NCI-H69 (cell line): Measurements from ENCODE around the gene SNTG2.
"Not testable (repeated sequence)": the region's sequence is repeated elsewhere in the genome, so short reads cannot be mapped to it uniquely, and the experiment has no call there.

ENCODE experiments used
- DNase-seq: peaks from one replicate; lab custom pipeline; 2025; lab: John Stamatoyannopoulos, UW

Gene SNTG2

GRCh38 chr2:1053786-1054185 lies 103.1 kb downstream of the SNTG2 start:
- no peak for DNase-seq

DNA sequence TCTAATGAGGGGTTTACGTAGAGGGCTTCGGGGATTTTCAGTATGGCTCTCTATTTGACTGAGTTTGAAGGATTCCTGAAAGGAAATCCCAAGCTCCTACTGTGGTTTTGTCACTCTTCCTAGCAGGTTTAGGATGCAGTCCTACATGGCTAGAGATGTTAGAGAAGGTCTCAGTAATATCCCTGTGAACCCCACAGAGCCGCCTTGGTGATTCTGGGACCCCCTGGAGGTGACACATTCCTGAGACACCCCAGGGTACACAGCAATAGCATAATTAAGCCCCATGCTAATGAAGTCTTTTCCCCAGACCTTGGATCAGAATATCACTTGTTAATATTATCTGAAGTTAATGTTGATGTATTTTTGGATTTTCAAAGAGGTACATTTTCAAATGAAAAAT lies 103.8 kb downstream of the SNTG2 start:
- no peak for DNase-seq

DNA sequence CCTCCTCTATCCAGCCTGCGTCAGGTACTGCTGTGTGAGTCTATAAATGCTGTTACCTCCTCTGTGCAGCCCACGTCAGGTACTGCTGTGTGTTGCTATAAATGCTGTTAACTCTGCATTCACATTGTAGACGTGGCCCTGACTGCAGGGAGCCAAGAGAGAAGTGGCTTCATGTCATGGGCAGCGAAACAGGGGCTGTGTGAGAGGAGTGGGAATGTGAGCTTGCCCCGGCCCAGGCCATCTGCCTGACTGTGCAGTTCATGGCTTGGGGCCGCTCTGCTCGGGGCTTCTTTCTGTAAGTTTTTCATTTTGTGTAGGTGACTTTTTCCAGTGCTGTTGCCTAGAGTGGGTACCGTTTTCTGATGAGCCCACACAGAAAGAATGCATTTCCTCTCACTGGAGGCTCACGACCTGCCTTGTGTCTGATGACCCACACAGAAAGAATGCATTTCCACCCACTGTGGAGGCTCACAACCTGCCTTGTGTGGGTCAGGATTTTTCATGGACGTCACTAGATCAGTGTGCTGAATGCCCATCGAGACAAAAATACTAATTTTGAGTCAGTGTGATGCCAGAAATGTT lies 104.5 kb downstream of the SNTG2 start:
- no peak for DNase-seq

GRCh38 chr2:1060372-1060771 lies 109.7 kb downstream of the SNTG2 start:
- DNase-seq, result no peak

GRCh38 chr2:1060987-1061386 lies 110.3 kb downstream of the SNTG2 start:
- no peak for DNase-seq

DNA sequence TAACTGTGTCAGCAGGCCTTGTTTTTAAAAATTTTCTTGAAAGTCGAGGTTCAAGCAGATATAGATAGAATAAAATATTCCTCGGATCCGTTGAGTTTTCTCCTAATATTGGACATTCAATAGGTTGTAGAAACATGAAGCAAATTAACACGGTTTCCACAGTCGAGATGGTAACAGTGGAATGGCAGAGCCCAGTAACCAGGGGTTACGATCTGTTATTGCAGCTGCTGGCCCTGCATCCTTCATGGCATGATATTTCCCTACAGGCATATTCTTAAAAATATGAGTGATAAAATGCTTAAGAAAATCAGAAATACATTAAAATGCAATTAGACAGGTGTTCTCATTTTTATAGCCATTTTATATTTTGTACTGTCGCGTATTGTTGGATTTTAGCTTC lies 117.6 kb downstream of the SNTG2 start:
- DNase-seq, result no peak

DNA sequence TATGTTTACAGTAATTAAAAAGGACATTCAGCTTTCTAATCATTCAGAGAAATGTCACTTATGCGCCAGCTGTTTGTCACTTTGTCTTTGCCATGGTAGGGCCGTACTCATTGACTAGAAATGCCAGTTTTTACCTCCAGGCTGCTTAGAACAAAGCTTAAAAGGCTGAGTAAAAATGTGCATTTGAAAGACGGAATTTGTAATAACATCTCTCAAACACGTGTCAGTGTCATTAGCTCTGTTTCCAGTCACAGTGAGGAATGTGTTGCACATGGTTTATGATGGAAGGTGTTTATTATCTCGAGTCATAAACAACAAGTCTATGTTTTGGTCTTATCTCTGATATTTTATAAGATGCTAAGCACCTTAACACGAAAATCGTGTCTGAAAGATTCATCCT lies 118.2 kb downstream of the SNTG2 start:
- DNase-seq, result no peak

DNA sequence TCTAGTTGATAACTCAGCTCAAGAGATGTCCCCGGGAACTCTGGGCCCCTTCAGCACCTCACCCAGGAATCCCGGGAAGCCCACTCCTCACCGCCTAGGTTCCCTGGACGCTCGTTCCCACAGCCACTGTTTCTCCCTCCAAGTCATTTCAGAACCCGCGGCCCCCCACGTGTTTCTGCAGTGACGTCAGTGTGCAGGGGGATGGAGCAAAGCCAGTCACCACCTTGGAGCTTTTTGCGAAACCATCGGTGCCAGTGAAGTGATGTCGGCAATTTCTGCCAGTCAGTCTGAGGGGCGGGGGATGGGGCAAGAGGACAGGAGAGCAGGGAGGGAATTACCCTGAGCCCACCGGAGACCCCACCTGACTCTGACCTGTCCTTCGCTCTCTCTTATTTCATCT lies 119.2 kb downstream of the SNTG2 start:
- DNase-seq, result no peak

- DNase-seq, result no peak
Observed at GRCh38 chr2:1070601-1071000, 120.0 kb downstream of the SNTG2 start.

DNA sequence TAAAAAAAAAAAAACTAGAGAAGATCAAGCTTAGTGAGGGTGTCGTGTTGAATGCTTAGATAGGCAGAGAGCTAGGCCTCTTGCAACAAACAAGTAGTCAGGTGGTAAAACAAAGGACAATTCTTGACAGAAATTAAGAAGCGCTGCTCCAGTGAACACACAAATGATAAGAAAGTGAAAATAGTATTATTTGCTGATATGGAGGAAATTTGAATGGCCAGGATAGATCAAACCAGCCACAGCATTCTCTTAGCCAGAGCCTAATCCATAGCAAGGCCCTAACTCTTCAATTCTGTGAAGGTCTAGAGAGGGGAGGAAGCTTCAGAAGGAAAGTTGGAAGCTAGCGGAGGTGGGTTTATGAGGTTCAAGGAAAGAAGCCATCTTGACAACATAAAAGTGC lies 121.0 kb downstream of the SNTG2 start:
- no peak for DNase-seq

DNA sequence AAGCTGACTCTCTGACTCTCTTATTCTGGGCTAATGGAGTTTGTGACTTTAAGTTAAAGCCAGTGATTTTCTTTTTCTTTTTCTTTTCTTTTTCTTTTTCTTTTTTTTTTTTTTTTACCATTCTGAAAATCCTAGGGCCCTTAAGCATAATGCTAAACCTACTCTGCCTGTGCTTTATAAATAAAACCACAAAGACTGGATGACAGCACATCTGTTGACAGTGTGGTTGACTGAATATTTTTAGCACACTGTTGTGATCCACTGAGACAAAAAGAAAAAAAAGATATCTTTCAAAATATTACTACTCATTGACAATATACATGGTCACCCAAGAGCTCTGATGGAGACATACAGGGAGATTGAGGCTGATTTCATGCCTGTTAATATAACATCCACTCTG lies 121.6 kb downstream of the SNTG2 start:
- DNase-seq, result no peak

DNA sequence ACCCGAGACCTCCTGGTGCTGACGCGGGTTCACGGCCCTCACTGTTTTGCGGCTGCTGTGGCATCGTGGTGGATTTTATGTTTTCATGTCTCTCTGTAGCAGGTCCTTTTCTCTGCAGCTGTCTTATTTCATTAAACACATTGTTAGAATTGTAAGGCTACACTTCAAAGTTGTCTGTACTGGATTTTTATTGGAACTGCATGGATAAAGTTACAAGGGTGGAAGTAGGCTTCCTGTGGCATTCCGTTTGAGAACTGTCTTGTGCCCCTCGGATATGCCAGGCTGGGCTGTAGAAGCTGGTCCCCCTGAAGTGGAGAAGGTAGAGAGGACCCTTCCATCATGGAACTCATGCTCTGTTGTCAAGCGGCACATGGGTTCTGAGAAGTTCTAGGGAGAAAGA lies 127.3 kb downstream of the SNTG2 start:
- DNase-seq, result no peak

- DNase-seq, result no peak
Observed at GRCh38 chr2:1078326-1078725, 127.7 kb downstream of the SNTG2 start.

DNA sequence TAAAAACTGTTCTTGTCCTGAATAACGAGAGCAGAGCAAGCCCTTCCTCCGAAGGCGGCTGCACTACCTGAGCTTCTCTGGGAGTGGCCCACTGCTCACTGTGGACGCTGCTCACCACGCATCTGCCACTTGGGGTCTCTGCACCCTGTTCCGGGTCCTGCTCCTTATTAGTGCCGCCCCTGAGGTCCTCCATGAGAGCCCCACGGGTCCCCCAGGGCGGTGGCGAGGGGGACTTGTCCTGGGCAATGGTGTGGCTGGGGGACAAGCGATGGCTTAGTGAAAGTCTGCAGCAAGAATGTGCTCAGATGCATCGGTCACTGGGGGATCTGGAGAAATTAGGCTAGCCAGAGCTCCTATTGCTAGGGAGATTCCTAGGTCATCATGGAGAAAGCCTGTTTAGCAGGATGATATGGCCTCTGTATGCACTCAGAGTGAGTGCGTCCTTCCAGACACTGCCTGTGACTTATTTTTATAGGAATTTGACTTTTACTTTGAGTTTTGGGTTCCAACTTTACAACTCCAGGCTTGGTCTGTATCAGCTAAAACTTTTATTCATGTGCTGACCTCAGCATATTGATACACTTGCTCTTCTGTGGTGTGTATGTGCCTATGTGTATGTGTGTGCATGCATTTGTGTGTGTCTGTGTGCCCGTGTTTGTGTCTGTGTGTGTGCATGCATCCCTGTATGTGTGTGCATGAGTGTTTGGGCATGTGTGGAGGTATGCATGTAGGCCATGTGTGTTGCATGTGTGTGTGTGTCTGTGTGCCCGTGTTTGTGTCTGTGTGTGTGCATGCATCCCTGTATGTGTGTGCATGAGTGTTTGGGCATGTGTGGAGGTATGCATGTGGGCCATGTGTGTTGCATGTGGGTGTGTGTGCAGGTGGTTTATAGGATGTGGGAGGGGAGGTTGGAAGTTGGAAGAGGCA lies 129.5 kb downstream of the SNTG2 start:
- DNase-seq, result no peak

- DNase-seq, result no peak
Observed at GRCh38 chr2:1081451-1082225, 131.0 kb downstream of the SNTG2 start.

- DNase-seq, result no peak
Observed at GRCh38 chr2:1082456-1083205, 132.0 kb downstream of the SNTG2 start.

GRCh38 chr2:1088192-1088860 lies 137.7 kb downstream of the SNTG2 start:
- no peak for DNase-seq

DNA sequence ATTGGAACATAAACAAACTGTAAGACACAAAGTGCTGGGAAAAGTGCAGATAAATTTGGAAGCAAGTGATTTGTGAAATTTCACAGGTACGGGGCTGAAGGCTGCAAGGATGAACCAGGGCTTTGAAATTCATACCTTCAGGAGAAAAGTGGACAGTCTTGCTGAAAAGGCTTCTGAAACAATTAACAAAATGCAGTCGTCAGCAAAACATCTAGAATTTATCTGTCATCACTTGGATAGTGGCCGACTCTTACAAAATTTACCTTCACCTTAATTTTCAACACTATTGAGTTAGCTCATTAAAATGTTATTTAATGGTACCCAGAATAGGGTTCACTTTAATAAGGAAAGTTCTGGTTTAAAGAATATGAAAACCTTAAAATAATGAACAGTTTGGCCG lies 138.3 kb downstream of the SNTG2 start:
- no peak for DNase-seq

- DNase-seq, result no peak
Observed at GRCh38 chr2:1091895-1092585, 141.4 kb downstream of the SNTG2 start.

DNA sequence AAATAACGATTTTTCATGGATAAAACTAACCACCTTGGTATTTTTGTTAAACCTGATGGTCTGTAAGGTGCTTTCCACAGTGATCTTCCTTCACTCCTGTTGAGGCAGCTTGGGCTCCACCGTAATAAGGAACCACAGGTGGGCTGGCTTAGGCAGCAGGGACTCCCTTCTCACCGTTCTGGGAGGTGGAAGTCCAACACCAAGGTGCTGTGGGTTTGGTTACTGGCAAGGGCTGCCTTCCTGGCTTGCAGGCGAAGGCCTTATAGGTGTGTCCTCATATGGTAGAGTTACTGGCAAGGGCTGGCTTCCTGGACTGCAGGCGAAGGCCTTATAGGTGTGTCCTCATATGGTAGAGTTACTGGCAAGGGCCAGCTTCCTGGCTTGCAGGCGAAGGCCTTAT lies 143.0 kb downstream of the SNTG2 start:
- DNase-seq, result not testable (repeated sequence)

GRCh38 chr2:1097101-1097500 lies 146.5 kb downstream of the SNTG2 start:
- no peak for DNase-seq
